Esophagus mucosa (tissue), 1 donor: ENCODE measurements around the gene USP12. TPM values are rescaled to one million over a fixed set of nuclear protein-coding genes. Genes with fewer than 3 reads are reported as not detected.
A peak's percentile ranks its signal among the peaks of the same experiment; 100 is the strongest.
"Not testable (repeated sequence)": the region's sequence is repeated elsewhere in the genome, so short reads cannot be mapped to it uniquely, and the experiment has no call there.

Source experiments
- ATAC-seq: fragments of 200-7000 bp; cut with Tn5 transposase; one replicate; pipeline ENCODE4 v1.9.1; 2020
- total RNA-seq: library from RNA; stranded (reverse); gene quantifications from one replicate; pipeline ENCODE4 v1.2.4, GENCODE V29; 2023
- donor health status: DM: yes; HTN: yes; CAD: no.

The USP12 gene, protein sequence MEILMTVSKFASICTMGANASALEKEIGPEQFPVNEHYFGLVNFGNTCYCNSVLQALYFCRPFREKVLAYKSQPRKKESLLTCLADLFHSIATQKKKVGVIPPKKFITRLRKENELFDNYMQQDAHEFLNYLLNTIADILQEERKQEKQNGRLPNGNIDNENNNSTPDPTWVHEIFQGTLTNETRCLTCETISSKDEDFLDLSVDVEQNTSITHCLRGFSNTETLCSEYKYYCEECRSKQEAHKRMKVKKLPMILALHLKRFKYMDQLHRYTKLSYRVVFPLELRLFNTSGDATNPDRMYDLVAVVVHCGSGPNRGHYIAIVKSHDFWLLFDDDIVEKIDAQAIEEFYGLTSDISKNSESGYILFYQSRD
- total RNA-seq: 7.1 TPM

DNA sequence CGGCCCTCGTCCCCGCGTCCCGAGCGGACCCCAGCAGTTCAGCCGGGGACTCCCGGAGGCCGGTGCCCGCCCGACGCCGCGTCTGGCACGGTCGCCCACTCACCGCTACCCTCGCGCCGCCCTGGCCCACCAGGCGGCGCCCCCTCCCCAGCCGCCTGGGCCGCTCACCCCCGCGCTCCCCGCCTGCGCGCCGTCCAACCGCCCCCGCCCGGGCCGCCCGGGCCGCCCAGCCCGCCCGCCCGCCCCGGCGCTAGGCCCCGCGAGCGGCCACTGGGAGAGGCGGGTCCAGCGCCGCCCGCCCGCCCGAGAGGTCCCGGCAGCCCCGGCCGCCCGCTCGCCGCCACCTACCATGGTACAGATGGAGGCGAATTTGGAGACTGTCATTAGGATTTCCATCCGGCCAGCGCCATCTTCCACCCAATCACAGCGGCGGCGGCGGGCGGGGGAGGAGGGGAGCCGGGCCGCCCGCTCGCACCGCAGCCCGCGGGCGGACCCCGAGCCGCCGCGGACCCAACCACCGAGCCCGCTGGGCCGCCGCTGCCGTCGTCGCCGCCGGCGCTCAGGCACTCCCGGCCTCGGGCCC, at the start of gene USP12:
Gene USP12 (minus strand): TSS at position 568 of the 583 bp plus-strand sequence. CDS start 172 bp downstream, at position 396.
- peak; percentile 1 for ATAC-seq

DNA sequence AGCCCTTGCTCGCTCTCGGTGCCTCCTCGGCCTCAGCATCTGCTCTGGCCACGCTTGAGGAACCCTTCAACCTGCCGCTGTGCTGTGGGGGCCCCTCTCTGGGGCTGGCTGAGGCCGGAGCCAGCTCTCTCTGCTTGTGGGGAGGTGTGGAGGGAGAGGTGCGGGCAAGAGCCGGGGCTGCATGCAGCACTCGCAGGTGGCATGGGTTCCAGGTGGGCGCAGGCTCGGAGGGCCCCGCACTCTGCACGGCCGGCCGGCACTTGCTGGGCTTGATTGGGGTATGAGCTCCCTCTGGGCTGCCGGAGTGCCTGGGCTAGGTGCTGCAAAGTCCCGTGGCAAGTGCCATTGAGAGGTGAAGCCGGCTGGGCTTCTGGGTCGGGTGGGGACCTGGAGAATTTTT, 48.0 kb upstream of the USP12 start:
- ATAC-seq: no peak

DNA sequence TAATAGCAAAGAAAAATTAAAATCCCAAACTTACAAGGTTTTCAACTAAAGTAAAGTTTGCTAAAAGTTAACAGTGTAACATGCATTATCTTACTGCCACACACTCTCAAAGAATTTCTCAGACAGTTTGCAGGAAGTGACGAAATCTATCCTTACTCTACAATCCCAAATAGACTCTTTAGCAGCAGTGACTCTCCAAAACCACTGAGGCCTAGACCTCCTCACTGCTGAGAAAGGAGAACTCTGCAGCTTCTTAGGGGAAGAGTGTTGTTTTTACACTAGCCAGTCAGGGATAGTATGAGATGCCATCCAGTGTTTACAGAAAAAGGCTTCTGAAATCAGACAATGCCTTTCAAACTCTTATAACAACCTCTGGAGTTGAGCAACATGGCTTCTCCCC, 47.2 kb upstream of the USP12 start:
- ATAC-seq: not testable (repeated sequence)

DNA sequence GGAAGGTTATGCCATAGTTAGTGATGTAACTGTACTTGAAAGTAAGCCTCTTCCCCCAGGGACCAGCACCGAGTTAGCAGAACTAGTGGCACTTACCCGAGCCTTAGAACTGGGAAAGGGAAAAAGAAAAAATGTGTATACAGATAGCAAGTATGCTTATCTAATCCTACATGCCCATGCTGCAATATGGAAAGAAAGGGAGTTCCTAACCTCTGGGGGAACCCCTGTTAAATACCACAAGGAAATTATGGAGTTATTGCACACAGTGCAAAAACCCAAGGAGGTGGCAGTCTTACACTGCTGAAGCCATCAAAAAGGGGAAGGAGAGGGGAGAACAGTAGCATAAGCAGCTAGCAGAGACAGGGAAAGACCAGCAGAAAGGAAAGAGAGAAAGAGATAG, 46.2 kb upstream of the USP12 start:
- ATAC-seq: not testable (repeated sequence)

DNA sequence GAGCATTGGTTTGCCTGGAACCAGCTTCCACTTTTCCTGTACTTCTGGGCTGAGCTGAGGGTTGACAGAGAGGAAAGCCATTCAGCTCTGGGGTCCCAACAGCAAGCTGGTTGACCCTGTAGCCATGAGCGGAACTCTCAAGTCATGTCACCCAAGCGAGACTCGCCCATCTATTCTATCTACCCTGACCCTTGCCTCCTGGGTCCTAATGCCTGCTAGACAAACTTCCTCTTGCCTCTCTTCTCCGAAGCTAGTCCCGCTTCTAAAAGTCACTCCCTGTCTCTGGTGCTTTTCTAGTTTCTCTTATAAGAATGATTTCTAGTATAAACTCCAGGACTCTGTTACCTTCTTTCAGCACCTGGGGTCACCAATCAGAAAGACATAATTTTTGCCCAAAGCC, 41.8 kb upstream of the USP12 start:
- not testable (repeated sequence) for ATAC-seq

DNA sequence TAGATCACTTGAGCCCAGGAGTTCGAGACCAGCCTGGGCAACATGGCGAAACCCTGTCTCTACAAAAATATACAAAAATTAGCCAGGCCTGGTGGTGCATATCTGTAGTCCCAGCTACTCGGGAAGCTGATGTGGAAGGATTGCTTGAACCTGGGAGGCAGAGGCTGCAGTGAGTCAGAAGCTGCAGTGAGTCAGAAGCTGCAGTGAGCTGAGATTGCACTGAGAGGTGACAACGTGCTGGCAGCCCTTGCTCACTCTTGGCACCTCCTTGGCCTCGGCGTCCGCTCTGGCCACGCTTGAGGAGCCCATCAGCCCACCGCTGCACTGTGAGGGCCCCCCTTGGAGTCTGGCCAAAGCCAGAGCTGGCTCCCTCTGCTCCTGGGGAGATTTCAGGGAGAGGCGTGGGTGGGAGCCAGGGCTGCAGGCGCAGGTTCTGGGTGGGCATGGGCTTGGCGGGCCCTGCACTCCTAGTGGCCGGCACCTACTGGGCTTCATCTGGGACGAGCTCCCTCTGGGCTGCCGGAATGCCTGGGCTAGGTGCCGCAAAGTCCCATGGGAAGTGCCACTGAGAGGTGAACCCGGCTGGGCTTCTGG, 40.3 kb upstream of the USP12 start:
- ATAC-seq: peak; percentile 82

DNA sequence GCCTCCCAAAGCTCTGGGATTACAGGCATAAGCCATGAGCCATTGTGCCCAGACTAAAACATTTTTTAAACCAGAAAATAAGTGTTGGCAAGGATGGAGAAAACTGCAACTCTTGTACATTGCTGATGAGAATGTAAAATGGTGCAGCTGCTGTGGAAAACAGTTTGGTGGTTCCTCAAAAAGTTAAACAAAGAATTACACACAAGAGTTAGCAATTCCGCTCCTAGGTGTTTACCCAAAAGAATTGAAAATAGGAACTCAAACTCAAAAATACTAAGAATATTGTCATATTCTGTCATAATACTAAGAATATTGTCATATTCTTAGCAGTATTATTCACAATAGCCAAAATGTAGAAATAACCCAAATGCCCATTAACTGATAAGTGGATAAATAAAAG, 39.7 kb upstream of the USP12 start:
- ATAC-seq: no peak

DNA sequence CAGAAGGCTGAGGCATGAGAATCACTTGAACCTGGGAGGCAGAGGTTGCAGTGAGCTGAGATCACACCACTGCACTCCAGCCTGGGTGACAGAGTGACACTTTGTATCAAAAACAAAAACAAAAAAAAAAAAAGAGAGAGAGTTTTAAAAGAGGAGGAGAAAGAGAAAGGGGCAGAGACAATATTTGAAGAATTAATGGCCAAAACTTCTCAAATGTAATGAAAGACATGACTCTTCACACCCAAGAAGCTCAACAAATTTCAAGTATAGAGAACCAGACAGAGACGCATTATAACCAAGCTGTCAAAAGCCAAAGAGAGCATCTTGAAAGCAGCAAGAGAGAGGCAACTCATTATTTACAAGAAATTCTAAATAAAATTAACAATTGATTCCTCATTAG, 36.9 kb upstream of the USP12 start:
- no peak for ATAC-seq

DNA sequence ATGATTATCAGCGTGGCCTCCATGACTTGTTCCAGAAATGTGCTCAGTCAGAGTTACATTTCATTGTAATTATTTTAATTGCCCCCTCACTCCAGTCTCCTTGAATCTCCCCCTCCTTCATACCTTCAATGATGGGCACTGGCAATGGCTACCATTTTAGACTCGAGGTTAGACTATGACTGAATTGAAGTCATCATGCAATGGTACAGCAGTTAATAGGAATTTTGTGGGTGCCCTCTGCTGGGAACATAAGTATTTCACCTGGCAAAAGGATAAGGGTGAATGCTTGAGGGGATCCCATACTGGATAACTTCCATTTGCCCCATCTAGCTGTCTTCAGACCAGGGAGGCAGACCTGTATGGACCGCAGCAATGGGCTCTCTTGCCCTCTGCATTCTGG, 32.2 kb upstream of the USP12 start:
- peak; percentile 39 for ATAC-seq

DNA sequence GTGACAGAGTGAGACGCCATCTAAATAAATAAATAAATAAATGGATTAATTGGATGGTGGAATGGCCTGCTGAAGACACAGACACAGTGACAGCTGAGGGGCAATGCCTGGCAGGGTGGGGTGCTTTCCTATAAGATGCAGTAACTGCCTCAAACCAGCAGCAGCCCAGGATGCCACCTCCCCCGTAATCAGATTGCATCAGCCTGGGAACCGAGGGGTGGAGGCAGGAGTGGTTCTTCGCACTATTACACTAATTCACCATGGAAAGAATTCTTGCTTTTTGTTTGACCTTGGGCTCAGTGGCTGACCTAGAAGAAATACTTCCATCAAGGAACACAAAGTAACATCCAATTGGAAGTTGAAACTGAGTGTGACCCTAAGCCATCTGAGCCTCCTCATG, 31.6 kb upstream of the USP12 start:
- ATAC-seq: no peak

DNA sequence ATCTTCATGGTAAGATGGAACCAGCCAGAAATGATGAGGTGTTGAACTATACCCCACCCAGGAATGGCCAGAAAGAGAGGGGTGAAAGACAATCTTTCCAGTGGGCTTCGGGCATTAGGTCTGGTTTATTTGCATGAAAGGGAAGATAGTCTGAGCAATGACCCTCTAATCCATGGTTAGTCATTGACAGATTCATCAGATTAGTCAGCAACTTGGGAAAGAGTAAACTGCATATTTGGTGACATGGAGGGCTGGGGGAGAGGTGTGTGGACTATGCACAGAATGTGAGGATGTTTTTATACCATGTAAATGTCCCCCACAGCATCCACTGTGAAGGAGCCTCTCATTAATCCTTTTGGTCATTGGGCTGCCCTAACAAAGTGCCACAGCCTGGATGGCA, 30.1 kb upstream of the USP12 start:
- no peak for ATAC-seq

DNA sequence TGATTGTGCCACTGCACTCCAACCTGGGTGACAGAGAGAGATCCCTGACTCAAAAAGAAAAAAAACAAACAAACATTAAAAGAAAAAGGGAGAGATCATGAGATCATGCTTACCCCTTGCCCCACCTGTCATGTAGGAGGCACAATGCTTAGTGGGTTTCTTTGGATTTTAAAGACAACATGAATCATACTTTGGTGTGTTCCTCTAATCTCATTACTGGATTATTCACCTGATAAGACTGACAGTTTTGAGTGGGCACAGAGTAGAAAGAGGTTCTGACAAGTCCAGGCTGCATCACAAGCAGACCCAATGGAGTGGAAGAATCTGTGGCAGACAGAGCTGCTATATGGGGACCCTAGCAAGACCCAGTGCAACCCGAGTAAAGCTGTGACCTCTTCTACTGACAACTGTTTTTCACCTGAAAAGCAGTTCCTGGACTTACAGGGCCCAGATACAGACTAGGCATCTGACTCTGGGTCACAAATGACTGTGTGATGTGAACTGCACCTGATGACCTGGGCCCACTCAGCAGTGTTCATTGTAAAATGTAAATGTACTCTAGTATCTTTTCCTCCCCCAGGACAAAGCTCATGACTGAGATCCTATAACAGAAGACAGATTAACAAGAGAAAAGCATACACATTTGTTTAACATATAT, 28.9 kb upstream of the USP12 start:
- no peak for ATAC-seq

DNA sequence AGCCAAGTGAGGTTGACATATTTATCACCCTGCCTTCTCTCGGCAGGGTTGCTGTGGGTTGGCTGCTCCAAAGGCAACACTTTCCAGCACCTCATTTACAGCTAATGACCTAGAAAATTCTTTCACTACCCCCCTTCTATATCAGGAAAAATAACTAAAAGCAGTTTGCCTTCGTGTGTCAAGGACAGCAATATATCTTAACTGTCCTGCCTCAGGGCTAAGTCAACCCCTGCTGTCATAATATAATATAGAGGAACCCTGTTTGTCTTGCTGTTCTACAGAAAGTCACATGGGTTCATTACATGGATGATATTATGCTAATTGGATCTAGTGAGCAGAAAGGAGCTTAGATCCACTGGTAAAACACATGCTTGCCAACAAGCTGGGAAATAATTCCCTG, 28.1 kb upstream of the USP12 start:
- ATAC-seq: no peak

DNA sequence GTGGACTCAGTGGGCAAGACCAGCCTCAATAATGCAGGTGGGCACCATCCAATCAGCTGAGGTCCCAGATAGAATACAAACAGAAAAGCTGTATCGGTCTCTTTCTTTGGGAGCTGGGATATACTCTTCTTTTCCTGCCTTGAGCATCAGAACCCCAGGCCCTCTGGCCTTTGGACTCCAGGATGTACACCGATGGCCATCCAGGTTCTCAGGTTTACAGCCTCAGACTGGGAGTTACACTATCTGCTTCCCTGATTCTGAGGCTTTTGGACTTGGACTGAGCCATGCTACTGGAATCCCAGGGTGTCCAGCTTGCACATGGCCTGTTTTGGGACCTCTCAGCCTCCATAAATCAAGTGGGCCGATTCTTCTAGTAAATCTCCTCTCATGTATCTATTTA, 27.6 kb upstream of the USP12 start:
- no peak for ATAC-seq

DNA sequence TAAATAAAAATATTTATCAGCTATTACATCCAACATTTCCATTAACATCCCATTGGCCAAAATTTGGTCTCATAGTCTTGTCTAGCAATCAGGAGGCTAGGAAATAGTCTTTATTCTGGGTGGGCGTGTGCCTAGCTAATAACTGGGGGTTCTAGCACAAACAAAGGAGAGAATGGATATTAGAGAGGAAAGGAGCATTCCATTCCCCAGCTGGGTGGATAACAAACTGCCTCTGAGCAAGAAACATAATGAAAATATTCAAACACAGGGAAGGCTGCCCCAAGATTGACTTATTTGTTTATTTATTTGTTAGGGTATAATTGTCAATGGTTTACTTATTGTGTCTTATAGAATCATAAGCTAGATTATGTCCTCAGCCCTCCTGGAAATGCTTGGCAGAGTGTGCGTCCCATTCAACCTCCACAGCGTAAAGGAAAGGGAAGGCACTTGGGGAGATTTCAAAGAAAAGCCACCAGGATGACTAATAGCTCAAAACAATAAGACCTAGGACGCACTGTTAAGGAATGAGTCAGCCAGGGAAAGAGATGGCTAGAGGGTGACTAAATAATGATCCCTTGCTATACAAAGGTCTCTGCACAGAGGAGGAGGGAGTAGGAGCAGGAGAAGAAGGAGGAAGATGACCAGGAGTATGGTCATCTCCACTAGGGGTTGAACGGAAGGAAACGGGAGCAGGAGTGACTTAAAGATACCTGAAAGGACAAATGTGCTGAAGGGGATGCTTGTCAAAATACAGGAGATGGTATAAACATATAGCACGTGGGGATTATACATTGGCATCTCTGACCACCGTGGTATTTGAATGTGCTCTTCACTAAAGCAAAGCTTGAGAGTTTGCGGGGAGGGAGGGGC, 23.5 kb upstream of the USP12 start:
- peak; percentile 97 for ATAC-seq

DNA sequence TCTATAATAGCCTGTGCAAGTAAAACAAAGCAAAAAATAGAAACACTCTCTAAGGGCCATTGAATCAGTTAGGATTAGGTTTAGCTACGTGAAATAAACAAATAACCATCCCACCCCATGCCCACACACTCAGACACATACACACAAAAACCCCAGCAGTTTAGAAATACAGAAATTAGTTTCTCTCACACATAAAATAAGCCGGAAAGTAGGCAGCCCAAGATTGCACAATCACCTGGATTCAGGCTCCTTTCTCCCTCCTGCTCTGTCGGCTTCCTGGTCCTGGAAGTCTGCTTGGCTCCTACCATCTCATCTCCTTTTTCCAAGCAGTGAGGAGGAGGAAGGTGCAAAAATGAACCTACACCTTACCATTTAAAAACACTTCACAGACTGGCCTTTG, 22.6 kb upstream of the USP12 start:
- no peak for ATAC-seq

DNA sequence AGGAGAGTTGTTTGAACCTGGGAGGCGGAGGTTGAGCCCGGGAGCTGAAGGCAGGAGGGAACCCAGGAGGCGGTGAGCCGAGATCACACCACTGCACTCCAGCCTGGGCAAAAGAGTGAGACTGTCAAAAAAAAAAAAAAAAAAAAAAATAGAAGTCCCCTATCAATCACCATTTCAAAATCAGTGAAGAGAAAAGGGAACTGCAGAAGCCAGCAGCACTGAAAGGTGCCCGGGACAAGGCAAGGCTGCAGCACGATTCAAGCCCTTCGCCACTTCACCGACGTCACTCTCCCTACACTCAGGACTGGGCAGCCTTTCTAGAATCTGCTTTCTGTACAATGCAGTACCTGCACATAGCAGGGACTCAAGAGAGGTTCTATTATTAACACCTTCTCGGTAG, 21.9 kb upstream of the USP12 start:
- no peak for ATAC-seq

DNA sequence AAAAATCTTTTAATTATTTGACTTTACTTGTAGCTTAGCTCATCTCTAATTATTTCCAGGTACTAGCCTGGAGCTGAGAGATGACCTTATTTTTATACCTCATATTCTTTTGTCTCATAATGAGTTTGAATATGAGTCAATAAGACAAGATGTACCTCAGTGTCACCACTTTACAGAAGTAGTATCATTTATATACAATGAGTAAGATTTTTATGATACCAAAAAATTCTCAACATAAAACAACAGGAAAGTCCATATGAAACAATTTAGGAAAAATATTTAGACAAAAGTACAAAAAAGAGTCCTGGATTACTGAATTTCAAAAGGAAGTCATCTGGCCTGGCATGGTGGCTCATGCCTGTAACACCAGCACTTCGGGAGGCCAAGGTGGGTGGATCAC, 21.4 kb upstream of the USP12 start:
- ATAC-seq: no peak

DNA sequence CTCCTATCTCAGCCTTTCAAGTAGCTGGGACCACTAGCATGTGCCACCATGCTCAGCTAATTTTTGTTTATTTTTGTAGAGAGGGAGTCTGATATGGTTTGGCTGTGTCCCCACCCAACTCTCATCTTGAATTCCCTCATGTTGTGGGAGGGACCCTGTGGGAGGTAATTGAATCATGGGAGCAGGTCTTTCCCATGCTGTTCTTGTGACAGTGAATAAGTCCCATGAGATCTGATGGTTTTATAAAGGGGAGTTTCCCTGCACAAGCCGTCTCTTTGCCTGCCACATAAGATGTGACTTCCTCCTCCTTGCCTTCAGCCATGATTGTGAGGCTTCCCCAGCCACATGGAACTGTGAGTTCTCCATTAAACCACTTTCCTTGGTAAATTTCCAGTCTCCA, 20.8 kb upstream of the USP12 start:
- not testable (repeated sequence) for ATAC-seq

DNA sequence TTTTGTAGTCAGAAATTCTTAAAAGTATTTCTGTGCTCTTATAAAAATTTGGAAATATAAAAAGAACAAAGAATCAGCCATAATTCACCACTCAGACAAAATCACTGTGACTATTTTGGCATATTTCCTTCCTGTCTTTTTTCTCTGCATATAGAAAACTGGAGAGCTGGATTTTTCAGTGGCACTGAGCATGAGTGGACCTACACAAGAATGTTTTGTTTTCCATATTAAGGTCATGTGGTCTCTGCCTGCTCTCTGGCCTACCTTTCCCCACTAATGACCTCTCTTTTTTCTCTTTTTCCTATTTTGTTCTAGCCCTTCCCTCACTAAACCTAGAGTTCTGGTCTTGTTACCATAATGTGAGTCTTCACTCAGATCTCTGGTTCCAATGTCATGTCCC, 17.6 kb upstream of the USP12 start:
- no peak for ATAC-seq

DNA sequence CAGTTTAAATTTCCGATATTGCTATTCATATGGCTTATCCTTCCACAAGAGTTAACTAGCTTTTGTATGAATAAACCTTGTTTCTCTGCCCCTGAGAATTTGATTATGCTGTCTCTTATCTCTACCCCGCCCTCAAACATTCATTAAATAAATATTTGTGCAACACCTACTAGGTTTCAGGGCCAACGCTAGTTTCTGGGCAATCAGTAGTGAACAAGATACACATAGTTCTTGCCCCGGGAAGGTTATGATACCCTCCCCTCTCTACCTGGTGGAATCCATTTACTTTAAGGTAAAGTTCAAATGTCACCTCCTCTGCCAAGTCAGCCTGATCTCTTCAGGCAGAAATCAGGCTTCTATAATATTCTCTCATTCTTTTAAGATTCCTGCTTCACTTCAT, 16.6 kb upstream of the USP12 start:
- no peak for ATAC-seq

DNA sequence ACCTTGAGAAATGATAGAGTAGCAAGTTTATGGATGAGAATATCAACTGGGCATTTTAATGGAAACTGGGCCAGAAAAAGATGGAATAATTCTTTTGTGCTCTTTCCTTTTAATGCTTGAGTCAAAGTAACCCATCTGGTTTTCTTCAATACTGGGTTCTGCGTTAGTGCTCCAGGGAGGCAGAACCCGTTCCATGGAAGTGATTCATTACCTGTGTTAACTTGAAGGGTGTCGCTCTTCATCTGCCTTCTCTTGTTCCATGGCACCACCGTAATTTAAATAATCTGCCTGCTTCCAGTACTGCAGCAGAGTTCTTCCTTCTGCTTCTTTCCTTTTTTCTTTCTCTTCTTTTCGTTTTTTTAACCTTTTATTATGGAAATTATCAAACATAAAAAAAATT, 14.7 kb upstream of the USP12 start:
- ATAC-seq: peak; percentile 92
